DMS53 (cell line): ENCODE measurements around the gene ACSL3.
"Not testable (repeated sequence)": the region's sequence is repeated elsewhere in the genome, so short reads cannot be mapped to it uniquely, and the experiment has no call there.

Experiments used
- DNase-seq: peaks from one replicate; lab custom pipeline; 2025; lab: John Stamatoyannopoulos, UW

Gene ACSL3

GRCh38 chr2:222976521-222977061, 115.8 kb downstream of the ACSL3 start:
- DNase-seq = no peak

- no peak for DNase-seq
Measured at GRCh38 chr2:222977121-222977520, 116.3 kb downstream of the ACSL3 start.

DNA sequence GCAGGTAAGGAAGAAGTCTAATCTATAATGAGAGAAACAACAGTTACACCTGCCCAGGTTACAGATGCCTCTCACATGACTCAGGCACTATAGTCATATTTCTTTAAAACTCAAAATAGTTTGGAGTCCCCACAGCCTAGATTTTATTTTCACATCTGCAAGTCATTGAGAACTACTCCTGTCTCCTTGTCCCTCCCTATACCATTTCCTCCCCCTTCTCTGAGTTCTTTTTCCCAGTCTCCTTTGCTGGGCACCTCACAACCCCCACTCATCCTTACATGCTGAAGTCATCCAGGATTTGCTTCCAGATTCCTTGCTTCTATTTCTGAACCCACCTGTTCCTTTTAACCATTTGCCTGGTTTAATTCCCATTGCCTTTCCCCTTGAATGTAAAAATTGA, 118.0 kb downstream of the ACSL3 start:
- no peak for DNase-seq

DNA sequence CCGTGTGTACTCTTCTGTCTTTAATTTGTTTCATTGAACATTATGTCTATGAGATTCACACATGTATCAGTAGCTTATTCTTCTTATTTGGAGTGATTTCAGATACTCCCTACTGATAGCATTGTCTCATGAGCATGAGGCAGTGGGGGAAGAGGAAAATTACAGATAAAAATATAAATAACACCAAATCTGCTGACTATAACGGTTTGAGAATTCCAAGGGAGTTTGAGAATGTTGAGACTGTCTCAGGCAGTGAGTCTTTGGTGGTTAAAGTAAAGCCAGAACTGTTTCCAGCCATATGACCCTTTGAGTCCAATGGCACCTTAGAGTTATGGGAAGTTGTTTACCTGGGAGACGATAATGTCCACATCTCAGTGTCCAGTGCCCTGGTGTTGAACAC, 118.6 kb downstream of the ACSL3 start:
- DNase-seq = no peak

- DNase-seq = peak; percentile 90
Measured at GRCh38 chr2:222982010-222982908, 121.4 kb downstream of the ACSL3 start.

DNA sequence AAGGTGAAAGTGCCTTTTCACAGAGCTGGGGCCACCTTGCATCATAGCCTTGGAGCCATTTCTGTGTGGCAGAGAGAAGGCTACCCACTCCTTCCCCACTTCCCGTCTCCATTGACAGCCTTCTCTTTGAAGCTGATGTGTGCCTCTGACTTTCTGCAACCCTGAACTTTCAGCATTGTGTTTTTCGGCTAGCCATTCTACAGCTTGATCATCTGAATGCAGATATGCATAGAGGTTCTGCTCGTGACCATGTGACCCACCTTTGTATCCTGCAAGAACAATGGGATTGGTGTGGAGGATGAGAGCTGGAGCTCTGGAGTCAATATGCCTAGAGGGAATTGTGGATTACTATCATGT, 122.1 kb downstream of the ACSL3 start:
- no peak for DNase-seq

- DNase-seq = no peak
Measured at GRCh38 chr2:222984908-222985307, 124.1 kb downstream of the ACSL3 start.

DNA sequence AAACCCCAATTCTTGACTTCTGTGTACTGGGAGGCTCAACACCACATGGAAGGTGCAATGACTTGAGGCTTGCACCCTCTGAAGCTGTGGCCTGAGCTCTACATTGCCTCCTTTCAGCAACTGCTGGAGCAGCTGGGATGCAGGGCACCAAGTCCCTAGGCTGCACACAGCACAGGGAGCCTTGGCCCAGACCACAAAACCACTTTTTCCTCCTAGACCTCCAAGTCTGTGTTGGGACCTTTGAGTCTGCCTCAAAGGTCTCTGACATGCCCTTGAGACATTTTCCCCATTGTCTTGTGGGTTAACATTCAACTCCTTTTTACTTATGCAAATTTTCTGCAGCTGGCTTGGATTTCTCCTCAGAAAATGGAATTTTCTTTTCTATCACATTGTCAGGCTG, 128.6 kb downstream of the ACSL3 start:
- no peak for DNase-seq

GRCh38 chr2:222990206-222990605, 129.4 kb downstream of the ACSL3 start:
- DNase-seq = not testable (repeated sequence)

DNA sequence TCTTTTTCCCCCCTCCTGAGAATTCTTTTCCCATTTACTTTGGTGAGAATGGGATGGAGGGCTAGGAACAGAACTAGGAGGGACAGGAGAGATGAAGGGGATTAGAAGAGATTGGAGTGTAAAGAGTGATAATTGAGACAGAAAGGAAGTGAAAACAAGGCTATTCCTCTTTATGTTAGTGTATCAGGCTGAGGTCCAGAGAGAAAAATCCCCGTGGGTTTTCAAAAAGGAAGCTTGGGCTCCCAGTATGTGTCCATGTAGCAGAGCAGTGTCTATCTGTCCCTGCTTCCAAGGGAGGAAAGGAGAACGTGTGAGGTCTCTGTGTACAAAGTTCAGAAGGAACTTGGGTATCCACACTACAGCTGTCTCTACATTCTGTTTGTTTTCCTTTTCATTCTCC, 131.3 kb downstream of the ACSL3 start:
- DNase-seq = peak; percentile 27
